ENCODE results near the gene TRIM5.

DNA sequence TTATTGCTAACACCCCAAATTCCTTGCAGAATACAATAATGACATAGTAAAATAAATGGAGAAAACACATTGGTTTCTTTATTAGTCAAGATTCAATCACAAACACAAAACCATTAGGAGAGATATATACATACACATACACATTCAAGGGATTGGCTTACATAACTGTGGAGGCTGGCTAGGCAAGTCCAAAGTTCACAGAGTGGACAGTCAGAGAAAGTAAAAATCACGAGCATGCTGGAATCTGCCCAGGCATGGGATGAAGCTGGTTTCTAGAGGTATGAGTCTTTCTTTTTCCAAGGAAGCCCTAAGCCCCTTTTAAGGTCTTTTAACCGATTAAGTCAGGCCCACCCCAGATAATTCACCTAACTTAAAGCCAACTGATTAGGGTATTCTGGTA lies 37.7 kb upstream of the TRIM5 start:
- TF ChIP-seq, protein P1, sequence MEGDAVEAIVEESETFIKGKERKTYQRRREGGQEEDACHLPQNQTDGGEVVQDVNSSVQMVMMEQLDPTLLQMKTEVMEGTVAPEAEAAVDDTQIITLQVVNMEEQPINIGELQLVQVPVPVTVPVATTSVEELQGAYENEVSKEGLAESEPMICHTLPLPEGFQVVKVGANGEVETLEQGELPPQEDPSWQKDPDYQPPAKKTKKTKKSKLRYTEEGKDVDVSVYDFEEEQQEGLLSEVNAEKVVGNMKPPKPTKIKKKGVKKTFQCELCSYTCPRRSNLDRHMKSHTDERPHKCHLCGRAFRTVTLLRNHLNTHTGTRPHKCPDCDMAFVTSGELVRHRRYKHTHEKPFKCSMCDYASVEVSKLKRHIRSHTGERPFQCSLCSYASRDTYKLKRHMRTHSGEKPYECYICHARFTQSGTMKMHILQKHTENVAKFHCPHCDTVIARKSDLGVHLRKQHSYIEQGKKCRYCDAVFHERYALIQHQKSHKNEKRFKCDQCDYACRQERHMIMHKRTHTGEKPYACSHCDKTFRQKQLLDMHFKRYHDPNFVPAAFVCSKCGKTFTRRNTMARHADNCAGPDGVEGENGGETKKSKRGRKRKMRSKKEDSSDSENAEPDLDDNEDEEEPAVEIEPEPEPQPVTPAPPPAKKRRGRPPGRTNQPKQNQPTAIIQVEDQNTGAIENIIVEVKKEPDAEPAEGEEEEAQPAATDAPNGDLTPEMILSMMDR (IDR thresholded peaks at IDR 0.05) = no peak
- TF ChIP-seq POLR2A (IDR thresholded peaks at IDR 0.05) (no peak), EP300 (IDR thresholded peaks at IDR 0.05) (no peak), POLR2AphosphoS5 (IDR thresholded peaks at IDR 0.05) (no peak)
